Medulla oblongata (tissue), 1 donor: ENCODE measurements around the gene FRA10AC1.

ENCODE experiments used
- DNase-seq: peaks from one replicate; pipeline ENCODE4 v3.0.0-alpha.2; 2015; ENCODE audit errors: extremely low spot score

FRA10AC1 gene

GRCh38 chr10:93629647-93630305, 72.6 kb downstream of the FRA10AC1 start:
- DNase-seq = no peak

DNA sequence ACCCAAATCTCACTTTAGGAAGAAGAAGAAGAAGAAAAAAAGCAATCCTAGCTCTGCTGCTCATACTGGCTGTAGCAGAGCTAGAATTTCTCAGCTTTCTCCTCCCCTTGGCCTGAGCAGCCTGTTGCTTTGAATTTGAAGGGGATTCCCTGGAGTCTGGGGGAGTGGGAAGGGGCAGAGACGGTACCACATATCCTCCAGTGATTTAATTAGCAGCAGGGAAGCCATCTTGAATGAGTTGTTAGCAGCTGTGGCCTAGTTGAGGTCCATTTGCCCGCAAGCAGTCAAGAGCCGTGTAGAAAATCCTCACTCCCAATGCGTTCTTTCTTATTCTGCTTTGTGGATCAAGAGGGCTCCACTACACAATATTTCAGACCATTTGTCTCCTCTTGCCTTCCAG, 73.5 kb downstream of the FRA10AC1 start:
- DNase-seq = no peak

DNA sequence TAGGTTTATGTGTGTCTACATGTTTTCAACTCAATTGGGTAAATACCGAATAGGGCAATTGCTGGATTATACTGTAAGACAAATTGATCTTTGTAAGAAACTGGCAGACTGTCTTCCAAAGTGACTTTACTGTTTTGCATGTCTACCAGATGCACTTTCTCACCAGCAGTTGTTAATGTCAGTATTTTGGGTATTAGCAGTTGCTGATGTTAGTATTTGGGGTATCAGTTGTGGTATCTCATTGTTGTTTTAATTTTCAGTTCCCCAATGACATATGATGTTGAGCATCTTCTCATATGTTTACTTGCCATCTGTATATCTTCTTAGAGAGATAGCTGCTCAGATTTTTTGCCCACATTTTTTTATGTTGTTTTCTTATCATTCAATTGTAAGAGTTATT, 79.5 kb downstream of the FRA10AC1 start:
- DNase-seq = no peak

- DNase-seq = no peak
These were observed 81.5 kb downstream of the FRA10AC1 start for GRCh38 chr10:93620925-93621324.
